Left lung (tissue), 10 donors: ENCODE data around the gene RGS11. TPM values are rescaled to one million over a fixed set of nuclear protein-coding genes. Genes with fewer than 3 reads are reported as not detected.
"Not testable (repeated sequence)": the region's sequence is repeated elsewhere in the genome, so short reads cannot be mapped to it uniquely, and the experiment has no call there.

Experiments used
- ATAC-seq: fragments of 200-7000 bp; cut with Tn5 transposase; one replicate; pipeline ENCODE4 v1.9.1; 2020; ENCODE audit warnings: moderate library complexity
- DNase-seq, 4 donors: peaks; one replicate each; pipeline ENCODE4 v3.0.0-alpha.2; 2013 to 2020
- H3K27ac ChIP-seq, 2 donors: fragments of 200-600 bp; sonication (generic) in 1 of 2; one replicate each; pipeline versions ENCODE4 v1.5.0 to v1.8.0; 2020 to 2021
- H3K27me3 ChIP-seq, 2 donors: fragments of 200-600 bp; sonication (generic) in 1 of 2; one replicate each; pipeline versions ENCODE4 v1.5.0 to v1.8.0; 2020 to 2021
- H3K36me3 ChIP-seq, 2 donors: fragments of 200-600 bp; sonication (generic) in 1 of 2; one replicate each; pipeline versions ENCODE4 v1.5.0 to v1.8.0; 2020 to 2021
- H3K4me1 ChIP-seq, 2 donors: fragments of 200-600 bp; one replicate each; pipeline ENCODE4 v1.8.0; 2021
- H3K4me3 ChIP-seq, 2 donors: fragments of 200-600 bp; sonication (generic) in 1 of 2; one replicate each; pipeline versions ENCODE4 v1.5.0 to v1.8.0; 2020 to 2021; ENCODE audit warnings: mild to moderate bottlenecking in 1 of 2
- H3K9me3 ChIP-seq, 2 donors: fragments of 200-600 bp; sonication (generic) in 1 of 2; one replicate each; pipeline versions ENCODE4 v1.5.0 to v1.8.0; 2020 to 2021
- CTCF ChIP-seq, 2 donors: fragments of 200-600 bp; sonication (generic) in 1 of 2; IDR thresholded peaks; one replicate each; pipeline versions ENCODE4 v1.5.0 to v1.8.0; 2021; ENCODE audit warnings: antibody characterized with exemption in 2 of 2
- intact Hi-C, 2 donors: fragments of 100-400 bp; cut with DNase I; formaldehyde crosslinking; loops; one replicate each; pipeline versions ENCODE4 v1.11.2 to v1.14.2; 2022
- polyA plus RNA-seq, 6 donors: library from polyadenylated mRNA; unstranded; fragments of 120-200 nt; gene quantifications; one replicate each; pipeline ENCODE4 v1.2.1, GENCODE V29; 2013; ENCODE audit not compliant: insufficient read length in 6 of 6
- total RNA-seq, 2 donors: library from RNA; stranded (reverse); fragmentation: NEBNext Ultra II Directional; extraction: Animal tissue kit (Norgen Biotek cat#: 25700); gene quantifications; one replicate each; pipeline ENCODE4 v1.2.1, GENCODE V29; 2021
- donor health status: DM: no; HTN: yes; CAD: no.
- donor health status: DM: no; HTN: no; CAD: no.

Gene RGS11
- total and polyA plus RNA-seq, 8 donors = 1.8 to 8.3 (median 4.1) TPM

GRCh38 chr16:234468-235305 is 41.1 kb downstream of the RGS11 start, which contains the start of gene FAM234A:
Gene FAM234A, plus strand, starts transcription at chr16:234821. Its CDS starts 19,593 bp downstream, at chr16:254414.
- no peaks in the 10 kb centered on the region for H3K27me3 ChIP-seq
- peak within 1 kb of the TSS; percentile 93 to 99 for H3K27ac ChIP-seq
- ATAC-seq (peak; percentile 97), DNase-seq (peak; percentile 92 to 97 (median 95))
- H3K9me3 ChIP-seq = no peaks in the 10 kb centered on the region
- H3K36me3 ChIP-seq = no peaks in the 10 kb centered on the region
- peak within 1 kb of the TSS; percentile 63 to 88 for H3K4me3 ChIP-seq
- intact Hi-C loops = no loop called here
- peaks cover under 1 to 10% of the 10 kb centered on the region in 2 donors for H3K4me1 ChIP-seq
- peak in 1 of 2 donors; percentile 32 for TF ChIP-seq CTCF (IDR thresholded peaks at IDR 0.05)

- Histone ChIP-seq H3K4me3 (no peak overlapping the region), H3K4me1 (peaks cover 14 to 37% of the 10 kb centered on the region in 2 donors), H3K36me3 (peaks cover 0 to 15% of the 10 kb centered on the region in 2 donors), H3K27me3 (no peaks in the 10 kb centered on the region), H3K27ac (no peak overlapping the region), H3K9me3 (no peaks in the 10 kb centered on the region)
- intact Hi-C loops = no loop called here
- DNase-seq (no peak), ATAC-seq (no peak)
- TF ChIP-seq CTCF (IDR thresholded peaks at IDR 0.05) = no peak
Observed at GRCh38 chr16:230949-231348, 44.8 kb downstream of the RGS11 start.

DNA sequence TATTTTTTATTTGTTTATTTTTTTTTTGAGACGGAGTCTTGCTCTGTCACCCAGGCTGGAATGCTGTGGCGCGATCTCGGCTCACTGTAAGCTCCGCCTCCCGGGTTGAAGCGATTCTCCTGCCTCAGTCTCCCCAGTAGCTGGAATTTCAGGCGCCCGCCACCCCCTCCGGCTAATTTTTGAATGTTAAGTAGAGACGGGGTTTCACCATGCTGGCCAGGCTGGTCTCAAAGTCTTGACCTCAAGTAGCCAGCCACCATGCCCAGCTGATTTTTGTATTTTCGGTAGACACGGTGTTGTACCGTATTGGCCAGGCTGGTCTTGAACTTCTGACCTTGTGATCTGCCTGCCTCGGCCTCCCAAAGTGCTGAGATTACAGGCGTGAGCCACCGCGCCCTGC is 45.4 kb downstream of the RGS11 start:
- H3K36me3 ChIP-seq = peaks cover 0 to 21% of the 10 kb centered on the region in 2 donors
- DNase-seq, H3K27me3 ChIP-seq, intact Hi-C loops, ATAC-seq, H3K9me3 ChIP-seq, H3K4me3 ChIP-seq, H3K27ac ChIP-seq: not testable (repeated sequence)
- peaks cover 14 to 31% of the 10 kb centered on the region in 2 donors for H3K4me1 ChIP-seq

- intact Hi-C loops = no loop called here
- ATAC-seq = no peak
- no peak for DNase-seq
- H3K27me3 ChIP-seq = no peaks in the 10 kb centered on the region
- peak overlapping the region; percentile 90 to 94 for H3K4me3 ChIP-seq
- peaks cover 14 to 29% of the 10 kb centered on the region in 2 donors for H3K4me1 ChIP-seq
- H3K36me3 ChIP-seq = peaks cover 0 to 26% of the 10 kb centered on the region in 2 donors
- no peak for TF ChIP-seq CTCF (IDR thresholded peaks at IDR 0.05)
- no peaks in the 10 kb centered on the region for H3K9me3 ChIP-seq
- peak overlapping the region; percentile 95 to 96 for H3K27ac ChIP-seq
Observed at GRCh38 chr16:229731-230281, 45.9 kb downstream of the RGS11 start.

DNA sequence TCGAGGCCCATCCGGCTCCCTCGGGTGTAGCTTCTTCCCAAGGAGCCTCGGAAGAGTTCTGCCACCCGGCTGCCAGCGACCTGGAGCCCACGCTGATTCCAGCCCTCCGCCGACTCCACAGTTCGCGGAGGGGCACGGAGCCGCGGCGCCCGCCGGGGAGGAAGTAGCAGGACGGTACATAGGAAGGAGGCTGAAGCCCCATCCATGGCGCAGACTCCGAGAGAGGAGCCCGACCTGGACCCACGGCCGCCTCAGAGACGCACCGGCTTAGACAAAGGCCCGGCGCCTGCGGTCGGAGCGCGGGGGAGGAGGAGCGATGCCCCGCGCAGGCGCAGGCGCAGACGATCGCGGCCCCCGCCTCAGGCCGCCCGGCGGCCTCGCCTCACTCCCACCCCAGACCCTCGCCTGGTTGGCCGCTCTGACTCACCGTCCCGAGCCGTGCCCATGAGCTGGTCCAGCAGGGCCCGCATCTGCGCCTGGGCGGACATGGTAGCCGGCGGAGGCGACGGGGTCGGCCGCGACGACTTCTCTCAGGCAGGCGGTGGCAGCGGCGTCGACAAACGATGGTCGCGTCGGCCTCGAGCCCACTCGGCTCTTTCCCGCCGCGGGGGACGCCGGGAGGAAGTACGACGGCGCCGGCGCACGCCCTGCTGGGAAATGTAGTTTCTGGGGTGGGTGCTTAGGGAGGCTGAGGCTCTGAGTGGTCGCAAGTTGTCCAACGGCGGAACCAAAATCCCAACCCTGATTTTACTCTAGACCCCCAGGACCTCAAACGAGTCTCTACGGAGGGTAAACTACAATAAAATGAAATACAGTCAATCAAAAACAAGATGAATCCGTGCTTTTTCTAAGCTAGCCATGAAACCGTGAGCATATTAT is 46.7 kb downstream of the RGS11 start, which contains the start of gene LUC7L:
LUC7L (minus strand) TSS at position 598 of the 879 bp plus-strand sequence; CDS start at position 488, 110 bp downstream.
- ATAC-seq (peak; percentile 98), DNase-seq (peak; percentile 89 to 97 (median 92))
- peak within 1 kb of the TSS; percentile 95 to 96 for H3K27ac ChIP-seq
- no peak for TF ChIP-seq CTCF (IDR thresholded peaks at IDR 0.05)
- no peaks in the 10 kb centered on the region for H3K9me3 ChIP-seq
- H3K36me3 ChIP-seq = peaks cover 0 to 33% of the 10 kb centered on the region in 2 donors
- peaks cover 14 to 29% of the 10 kb centered on the region in 2 donors for H3K4me1 ChIP-seq
- peak within 1 kb of the TSS; percentile 90 to 94 for H3K4me3 ChIP-seq
- intact Hi-C loops = no loop called here
- H3K27me3 ChIP-seq = no peaks in the 10 kb centered on the region
